ENCODE results near the gene UTS2R. TPM values are rescaled to one million over a fixed set of nuclear protein-coding genes. Genes with fewer than 3 reads are reported as not detected.

UTS2R gene
- total and polyA plus RNA-seq, 4 donors, result not detected

- WGBS, 2 donors, result 90 to 94% methylated on average over 28 of the region's 28 CpGs
- Histone ChIP-seq H3K27ac (ENCODE audit: low read depth in 1 of 2, low read length in 2 of 2) (no peak overlapping the region), H3K27me3 (ENCODE audit: control insufficient read depth in 1 of 2, insufficient read depth in 2 of 2, low read length in 1 of 2) (no peaks in the 10 kb centered on the region), H3K4me3 (ENCODE audit: low read length in 2 of 2) (no peak overlapping the region), H3K9me3 (ENCODE audit: control insufficient read depth, low read length) (no peaks in the 10 kb centered on the region), H3K36me3 (ENCODE audit: control insufficient read depth in 1 of 2, insufficient read depth in 2 of 2, low read length in 1 of 2) (no peaks in the 10 kb centered on the region), H3K4me1 (ENCODE audit: control insufficient read depth in 1 of 2, insufficient read depth in 2 of 2, low read length in 2 of 2) (no peaks in the 10 kb centered on the region)
- DNase-seq, result no peak
- ATAC-seq (ENCODE audit: low FRiP score), result no peak
- intact Hi-C loops (cut with DNase I), result loop anchor here (1.0 to 10.0 kb wide), 7 partner anchors 64 to 427 kb away; no protein-coding TSS in a partner anchor
Measured at GRCh38 chr17:82350182-82351030, 21.2 kb upstream of the UTS2R start.

GRCh38 chr17:82351254-82351712 is 20.3 kb upstream of the UTS2R start:
- Histone ChIP-seq H3K4me1 (ENCODE audit: control insufficient read depth in 1 of 2, insufficient read depth in 2 of 2, low read length in 2 of 2) (no peaks in the 10 kb centered on the region), H3K4me3 (ENCODE audit: low read length in 2 of 2) (no peak overlapping the region), H3K27ac (ENCODE audit: low read depth in 1 of 2, low read length in 2 of 2) (no peak overlapping the region), H3K9me3 (ENCODE audit: control insufficient read depth, low read length) (no peaks in the 10 kb centered on the region), H3K36me3 (ENCODE audit: control insufficient read depth in 1 of 2, insufficient read depth in 2 of 2, low read length in 1 of 2) (no peaks in the 10 kb centered on the region), H3K27me3 (ENCODE audit: control insufficient read depth in 1 of 2, insufficient read depth in 2 of 2, low read length in 1 of 2) (no peaks in the 10 kb centered on the region)
- ATAC-seq (ENCODE audit: low FRiP score), result peak; percentile 34
- DNase-seq, result no peak
- intact Hi-C loops (cut with DNase I), result loop anchor here (1.0 to 10.0 kb wide), 7 partner anchors 63 to 426 kb away; no protein-coding TSS in a partner anchor
- 68 to 70% methylated on average over 21 of the region's 21 CpGs for WGBS, 2 donors

- DNase-seq (peak; percentile 88 to 93), ATAC-seq (ENCODE audit: low FRiP score) (peak; percentile 84)
- Histone ChIP-seq H3K27me3 (ENCODE audit: control insufficient read depth in 1 of 2, insufficient read depth in 2 of 2, low read length in 1 of 2) (no peaks in the 10 kb centered on the region), H3K27ac (ENCODE audit: low read depth in 1 of 2, low read length in 2 of 2) (no peak overlapping the region), H3K4me3 (ENCODE audit: low read length in 2 of 2) (no peak overlapping the region), H3K9me3 (ENCODE audit: control insufficient read depth, low read length) (no peaks in the 10 kb centered on the region), H3K4me1 (ENCODE audit: control insufficient read depth in 1 of 2, insufficient read depth in 2 of 2, low read length in 2 of 2) (no peaks in the 10 kb centered on the region), H3K36me3 (ENCODE audit: control insufficient read depth in 1 of 2, insufficient read depth in 2 of 2, low read length in 1 of 2) (no peaks in the 10 kb centered on the region)
- 33 to 38% methylated on average over 25 to 26 of the region's 26 CpGs for WGBS, 2 donors
- intact Hi-C loops (cut with DNase I), result loop anchor here (1.0 to 10.0 kb wide), 7 partner anchors 62 to 425 kb away; no protein-coding TSS in a partner anchor
Measured at GRCh38 chr17:82351713-82352488, 19.7 kb upstream of the UTS2R start.

GRCh38 chr17:82353484-82353883 is 18.1 kb upstream of the UTS2R start:
- 89 to 93% methylated on average over 8 of the region's 8 CpGs for WGBS, 2 donors
- ATAC-seq (ENCODE audit: low FRiP score), result no peak
- no peaks in the 10 kb centered on the region for H3K9me3 ChIP-seq (ENCODE audit: control insufficient read depth, low read length)
- DNase-seq, result no peak
- no peaks in the 10 kb centered on the region for H3K27me3 ChIP-seq (ENCODE audit: control insufficient read depth in 1 of 2, insufficient read depth in 2 of 2, low read length in 1 of 2)
- no peak overlapping the region for H3K27ac ChIP-seq (ENCODE audit: low read depth in 1 of 2, low read length in 2 of 2)
- no peak overlapping the region for H3K4me3 ChIP-seq (ENCODE audit: low read length in 2 of 2)
- H3K4me1 ChIP-seq (ENCODE audit: control insufficient read depth in 1 of 2, insufficient read depth in 2 of 2, low read length in 2 of 2), result no peaks in the 10 kb centered on the region
- no peaks in the 10 kb centered on the region for H3K36me3 ChIP-seq (ENCODE audit: control insufficient read depth in 1 of 2, insufficient read depth in 2 of 2, low read length in 1 of 2)
- intact Hi-C loops (cut with DNase I), result loop anchor here (5.0 to 10.0 kb wide), 5 partner anchors 139 to 424 kb away; no protein-coding TSS in a partner anchor

- no peak overlapping the region for H3K27ac ChIP-seq (ENCODE audit: low read depth in 1 of 2, low read length in 2 of 2)
- no peaks in the 10 kb centered on the region for H3K9me3 ChIP-seq (ENCODE audit: control insufficient read depth, low read length)
- no peak for ATAC-seq (ENCODE audit: low FRiP score)
- no peaks in the 10 kb centered on the region for H3K27me3 ChIP-seq (ENCODE audit: control insufficient read depth in 1 of 2, insufficient read depth in 2 of 2, low read length in 1 of 2)
- no peaks in the 10 kb centered on the region for H3K36me3 ChIP-seq (ENCODE audit: control insufficient read depth in 1 of 2, insufficient read depth in 2 of 2, low read length in 1 of 2)
- DNase-seq, result peak in 1 of 2 donors; percentile 58
- H3K4me3 ChIP-seq (ENCODE audit: low read length in 2 of 2), result no peak overlapping the region
- no peaks in the 10 kb centered on the region for H3K4me1 ChIP-seq (ENCODE audit: control insufficient read depth in 1 of 2, insufficient read depth in 2 of 2, low read length in 2 of 2)
- 94% methylated on average over 7 of the region's 7 CpGs for WGBS, 2 donors
- intact Hi-C loops (cut with DNase I), result loop anchor here (5.0 to 10.0 kb wide), 5 partner anchors 137 to 422 kb away; no protein-coding TSS in a partner anchor
Measured at GRCh38 chr17:82354804-82355308, 16.7 kb upstream of the UTS2R start.

- intact Hi-C loops (cut with DNase I), result loop anchor here (10.0 kb wide), 2 partner anchors 199 to 409 kb away; no protein-coding TSS in a partner anchor
- Histone ChIP-seq H3K9me3 (ENCODE audit: control insufficient read depth, low read length) (no peaks in the 10 kb centered on the region), H3K27me3 (ENCODE audit: control insufficient read depth in 1 of 2, insufficient read depth in 2 of 2, low read length in 1 of 2) (no peaks in the 10 kb centered on the region), H3K27ac (ENCODE audit: low read depth in 1 of 2, low read length in 2 of 2) (no peak overlapping the region), H3K4me3 (ENCODE audit: low read length in 2 of 2) (no peak overlapping the region), H3K36me3 (ENCODE audit: control insufficient read depth in 1 of 2, insufficient read depth in 2 of 2, low read length in 1 of 2) (no peaks in the 10 kb centered on the region), H3K4me1 (ENCODE audit: control insufficient read depth in 1 of 2, insufficient read depth in 2 of 2, low read length in 2 of 2) (no peaks in the 10 kb centered on the region)
- ATAC-seq (ENCODE audit: low FRiP score) (no peak), DNase-seq (no peak)
- 20 to 27% methylated on average over 11 of the region's 11 CpGs for WGBS, 2 donors
Measured at GRCh38 chr17:82355770-82356427, 15.7 kb upstream of the UTS2R start.

GRCh38 chr17:82356845-82357355 is 14.7 kb upstream of the UTS2R start:
- ATAC-seq (ENCODE audit: low FRiP score) (peak; percentile 50), DNase-seq (no peak)
- intact Hi-C loops (cut with DNase I), result loop anchor here (10.0 kb wide), 2 partner anchors 198 to 408 kb away; no protein-coding TSS in a partner anchor
- Histone ChIP-seq H3K36me3 (ENCODE audit: control insufficient read depth in 1 of 2, insufficient read depth in 2 of 2, low read length in 1 of 2) (no peaks in the 10 kb centered on the region), H3K4me1 (ENCODE audit: control insufficient read depth in 1 of 2, insufficient read depth in 2 of 2, low read length in 2 of 2) (no peaks in the 10 kb centered on the region), H3K27me3 (ENCODE audit: control insufficient read depth in 1 of 2, insufficient read depth in 2 of 2, low read length in 1 of 2) (no peaks in the 10 kb centered on the region), H3K9me3 (ENCODE audit: control insufficient read depth, low read length) (no peaks in the 10 kb centered on the region), H3K27ac (ENCODE audit: low read depth in 1 of 2, low read length in 2 of 2) (no peak overlapping the region), H3K4me3 (ENCODE audit: low read length in 2 of 2) (no peak overlapping the region)
- 72 to 78% methylated on average over 19 to 20 of the region's 20 CpGs for WGBS, 2 donors

- H3K4me3 ChIP-seq (ENCODE audit: low read length in 2 of 2), result no peak overlapping the region
- H3K27me3 ChIP-seq (ENCODE audit: control insufficient read depth in 1 of 2, insufficient read depth in 2 of 2, low read length in 1 of 2), result no peaks in the 10 kb centered on the region
- H3K4me1 ChIP-seq (ENCODE audit: control insufficient read depth in 1 of 2, insufficient read depth in 2 of 2, low read length in 2 of 2), result no peaks in the 10 kb centered on the region
- H3K36me3 ChIP-seq (ENCODE audit: control insufficient read depth in 1 of 2, insufficient read depth in 2 of 2, low read length in 1 of 2), result no peaks in the 10 kb centered on the region
- intact Hi-C loops (cut with DNase I), result loop anchor here (10.0 kb wide), 2 partner anchors 197 to 407 kb away; no protein-coding TSS in a partner anchor
- H3K27ac ChIP-seq (ENCODE audit: low read depth in 1 of 2, low read length in 2 of 2), result no peak overlapping the region
- DNase-seq (no peak), ATAC-seq (ENCODE audit: low FRiP score) (peak; percentile 11)
- 84% methylated on average over 2 of the region's 2 CpGs for WGBS, 2 donors
- no peaks in the 10 kb centered on the region for H3K9me3 ChIP-seq (ENCODE audit: control insufficient read depth, low read length)
Measured at GRCh38 chr17:82357394-82357793, 14.2 kb upstream of the UTS2R start.

Data from aorta (tissue), 5 donors.